HG02798 (cell line): ENCODE data around the gene HS3ST6.
A peak's percentile ranks its signal among the peaks of the same experiment; 100 is the strongest.
"Not testable (repeated sequence)": the region's sequence is repeated elsewhere in the genome, so short reads cannot be mapped to it uniquely, and the experiment has no call there.

Experiments
- ATAC-seq: cut with Tn5 transposase; IDR thresholded peaks from one replicate; pipeline ENCODE4 v1.9.1; 2021; ENCODE audit warnings: mild to moderate bottlenecking; ENCODE audit not compliant: unreplicated experiment, poor library complexity

The HS3ST6 gene

GRCh38 chr16:1929578-1930337, 11.5 kb upstream of the HS3ST6 start:
- peak; percentile 90 for ATAC-seq

GRCh38 chr16:1929105-1929504, 10.9 kb upstream of the HS3ST6 start:
- ATAC-seq, result no peak

GRCh38 chr16:1926271-1926670, 8.1 kb upstream of the HS3ST6 start:
- no peak for ATAC-seq

GRCh38 chr16:1924095-1924494, 5.9 kb upstream of the HS3ST6 start:
- no peak for ATAC-seq

GRCh38 chr16:1923299-1924034, 5.3 kb upstream of the HS3ST6 start:
- ATAC-seq, result no peak

- ATAC-seq, result no peak
These were observed 4.1 kb upstream of the HS3ST6 start for GRCh38 chr16:1922357-1922756.

- ATAC-seq, result no peak
These were observed 2.5 kb upstream of the HS3ST6 start for GRCh38 chr16:1920727-1921171.

- ATAC-seq, result not testable (repeated sequence)
These were observed 1.9 kb upstream of the HS3ST6 start for GRCh38 chr16:1920122-1920521.

GRCh38 chr16:1919327-1919998, 1.2 kb upstream of the HS3ST6 start:
- ATAC-seq, result no peak

GRCh38 chr16:1917665-1918350, 407 bp downstream of the HS3ST6 start:
- ATAC-seq, result no peak

- no peak for ATAC-seq
These were observed 1.1 kb downstream of the HS3ST6 start for GRCh38 chr16:1917056-1917664.

GRCh38 chr16:1916640-1916990, 1.6 kb downstream of the HS3ST6 start:
- no peak for ATAC-seq

- no peak for ATAC-seq
These were observed 2.2 kb downstream of the HS3ST6 start for GRCh38 chr16:1915732-1916639.

GRCh38 chr16:1914988-1915387, 3.2 kb downstream of the HS3ST6 start:
- ATAC-seq, result no peak

- no peak for ATAC-seq
These were observed 4.1 kb downstream of the HS3ST6 start for GRCh38 chr16:1914084-1914608.

GRCh38 chr16:1913327-1914083, 4.7 kb downstream of the HS3ST6 start:
- no peak for ATAC-seq

GRCh38 chr16:1912215-1912543, 6.0 kb downstream of the HS3ST6 start:
- no peak for ATAC-seq

GRCh38 chr16:1911467-1912214, 6.6 kb downstream of the HS3ST6 start:
- ATAC-seq, result no peak
